Mesenchymal stem cell (in vitro differentiated cells and primary cell): Measurements from ENCODE around the gene EZH2.

Experiments
- DNase-seq: peaks from one replicate; pipeline ENCODE4 v3.0.0-alpha.2; 2013
- H2AFZ ChIP-seq: one replicate; pipeline ENCODE4 v1.6.1; 2013; ENCODE audit warnings: low read depth, mild to moderate bottlenecking, control low read depth, inconsistent platforms, low read length, moderate library complexity
- H2AK5ac ChIP-seq: 2 replicates; pipeline ENCODE4 v1.6.1; 2013; ENCODE audit warnings: low read length, moderate library complexity, mild to moderate bottlenecking, inconsistent platforms; ENCODE audit not compliant: severe bottlenecking
- H2BK120ac ChIP-seq: one replicate; pipeline ENCODE4 v1.6.1; 2013; ENCODE audit warnings: low read depth, mild to moderate bottlenecking, inconsistent platforms, low read length, moderate library complexity
- H2BK12ac ChIP-seq, 2 experiments: one replicate each; pipeline ENCODE4 v1.6.1; 2013; ENCODE audit warnings: inconsistent platforms in 2 of 2, low read length in 2 of 2, mild to moderate bottlenecking in 2 of 2, moderate library complexity in 2 of 2, control low read depth in 1 of 2
- H2BK15ac ChIP-seq: one replicate; pipeline ENCODE4 v1.6.1; 2013; ENCODE audit warnings: mild to moderate bottlenecking, low read depth, inconsistent platforms; ENCODE audit not compliant: poor library complexity, severe bottlenecking
- H2BK5ac ChIP-seq: 2 replicates; pipeline ENCODE4 v1.6.1; 2013; ENCODE audit warnings: low read depth, mild to moderate bottlenecking, low read length, control low read depth, inconsistent platforms; ENCODE audit not compliant: poor library complexity, severe bottlenecking
- H3K14ac ChIP-seq, 2 experiments: one replicate each; pipeline ENCODE4 v1.6.1; 2013; ENCODE audit warnings: inconsistent platforms in 2 of 2, low read length in 2 of 2, control low read depth in 1 of 2, mild to moderate bottlenecking in 1 of 2, moderate library complexity in 1 of 2
- H3K18ac ChIP-seq, 2 experiments: one replicate each; pipeline ENCODE4 v1.6.1; 2013; ENCODE audit warnings: inconsistent platforms in 2 of 2, low read length in 2 of 2, control low read depth in 1 of 2, low read depth in 1 of 2, mild to moderate bottlenecking in 1 of 2
- H3K23ac ChIP-seq, 2 experiments: one replicate each; pipeline ENCODE4 v1.6.1; 2013; ENCODE audit warnings: inconsistent platforms in 2 of 2, low read length in 2 of 2, mild to moderate bottlenecking in 2 of 2, moderate library complexity in 2 of 2, control low read depth in 1 of 2
- H3K27ac ChIP-seq: 2 replicates; pipeline ENCODE4 v1.5.1; 2013; ENCODE audit warnings: mild to moderate bottlenecking, moderate library complexity, low read length, control low read depth, inconsistent platforms; ENCODE audit not compliant: poor library complexity, severe bottlenecking
- H3K27me3 ChIP-seq, 2 experiments: 2 replicates each; pipeline versions ENCODE4 v1.6.1 to v1.7.0; 2013; ENCODE audit warnings: low read length in 2 of 2, mild to moderate bottlenecking in 2 of 2, moderate library complexity in 2 of 2, control low read depth in 1 of 2, inconsistent platforms in 1 of 2; ENCODE audit not compliant: control insufficient read depth in 1 of 2, insufficient read depth in 1 of 2
- H3K36me3 ChIP-seq, 2 experiments: 2 replicates each; pipeline versions ENCODE4 v1.6.1 to v1.7.0; 2013; ENCODE audit warnings: low read length in 2 of 2, control low read depth in 1 of 2, inconsistent platforms in 1 of 2, low read depth in 1 of 2, mild to moderate bottlenecking in 1 of 2; ENCODE audit not compliant: insufficient read depth in 2 of 2, control insufficient read depth in 1 of 2
- H3K4ac ChIP-seq, 2 experiments: one replicate each; pipeline ENCODE4 v1.6.1; 2013; ENCODE audit warnings: inconsistent platforms in 2 of 2, low read length in 2 of 2, mild to moderate bottlenecking in 2 of 2, moderate library complexity in 2 of 2, control low read depth in 1 of 2, low read depth in 1 of 2
- H3K4me1 ChIP-seq: 2 replicates; pipeline ENCODE4 v1.6.1; 2013; ENCODE audit warnings: low read depth, low read length, control low read depth; ENCODE audit not compliant: control insufficient read depth, insufficient read depth
- H3K4me2 ChIP-seq: 2 replicates; pipeline ENCODE4 v1.6.1; 2013; ENCODE audit warnings: low read length, mild to moderate bottlenecking, inconsistent platforms; ENCODE audit not compliant: poor library complexity, severe bottlenecking
- H3K4me3 ChIP-seq, 2 experiments: 2 replicates each; pipeline versions ENCODE4 v1.5.1 to v1.7.0; 2013; ENCODE audit warnings: low read length in 2 of 2, mild to moderate bottlenecking in 2 of 2, control low read depth in 1 of 2, low read depth in 1 of 2; ENCODE audit not compliant: insufficient read depth in 1 of 2
- H3K79me1 ChIP-seq: replicated peaks from 2 replicates; pipeline ENCODE4 v1.6.1; 2013; ENCODE audit warnings: mild to moderate bottlenecking, control low read depth, low read length, inconsistent platforms; ENCODE audit not compliant: poor library complexity, severe bottlenecking
- H3K9ac ChIP-seq: 2 replicates; pipeline ENCODE4 v1.7.0; 2013; ENCODE audit warnings: mild to moderate bottlenecking, low read length, moderate library complexity
- H3K9me3 ChIP-seq: 2 replicates; pipeline ENCODE4 v1.7.0; 2013; ENCODE audit warnings: mild to moderate bottlenecking, low read length; ENCODE audit not compliant: control insufficient read depth
- H4K8ac ChIP-seq: one replicate; pipeline ENCODE4 v1.6.1; 2013; ENCODE audit warnings: inconsistent platforms, mild to moderate bottlenecking, low read length, moderate library complexity
- H4K91ac ChIP-seq: one replicate; pipeline ENCODE4 v1.6.1; 2013; ENCODE audit warnings: mild to moderate bottlenecking, low read length, inconsistent platforms
- WGBS: methylation state at CpG from one replicate; pipeline ENCODE4 v1.1.7; 2013; ENCODE audit warnings: mixed read lengths; 5-methylcytosine and 5-hydroxymethylcytosine counted together

Gene EZH2

GRCh38 chr7:148849393-148850098 lies 34.5 kb downstream of the EZH2 start:
- H3K14ac ChIP-seq: no peak overlapping the region
- no peak overlapping the region for H3K4ac ChIP-seq
- H3K79me1 ChIP-seq: peaks cover 17% of the 10 kb centered on the region
- H3K9ac ChIP-seq: peak overlapping the region; percentile 58
- no peak overlapping the region for H3K4me3 ChIP-seq
- no peaks in the 10 kb centered on the region for H3K4me1 ChIP-seq
- no peak overlapping the region for H2BK120ac ChIP-seq
- H3K4me2 ChIP-seq: no peak overlapping the region
- H4K8ac ChIP-seq: no peak overlapping the region
- H3K27ac ChIP-seq: no peak overlapping the region
- no peak overlapping the region for H2BK5ac ChIP-seq
- no peaks in the 10 kb centered on the region for H3K27me3 ChIP-seq
- no peak overlapping the region for H4K91ac ChIP-seq
- H2BK12ac ChIP-seq: no peak overlapping the region
- no peak for DNase-seq
- H3K9me3 ChIP-seq: no peaks in the 10 kb centered on the region
- H3K36me3 ChIP-seq: no peaks in the 10 kb centered on the region
- no peak overlapping the region for H3K18ac ChIP-seq
- H3K23ac ChIP-seq: no peak overlapping the region
- 88% methylated on average over 7 of the region's 7 CpGs for WGBS
- H2AK5ac ChIP-seq: no peak overlapping the region
- H2AFZ ChIP-seq: no peak overlapping the region
- no peak overlapping the region for H2BK15ac ChIP-seq

GRCh38 chr7:148847815-148848734 lies 36.0 kb downstream of the EZH2 start:
- H3K9me3 ChIP-seq: no peaks in the 10 kb centered on the region
- H3K9ac ChIP-seq: no peak overlapping the region
- H2BK15ac ChIP-seq: no peak overlapping the region
- peak overlapping the region in 1 of 2 experiments; percentile 46 for H3K23ac ChIP-seq
- H2AK5ac ChIP-seq: no peak overlapping the region
- no peak overlapping the region for H3K27ac ChIP-seq
- no peak overlapping the region for H3K4ac ChIP-seq
- no peaks in the 10 kb centered on the region for H3K27me3 ChIP-seq
- no peak overlapping the region for H3K4me2 ChIP-seq
- no peak overlapping the region for H4K91ac ChIP-seq
- peak; percentile 28 for DNase-seq
- no peak overlapping the region for H2AFZ ChIP-seq
- no peak overlapping the region for H3K14ac ChIP-seq
- H3K18ac ChIP-seq: peak overlapping the region in 1 of 2 experiments; percentile 11
- no peaks in the 10 kb centered on the region for H3K36me3 ChIP-seq
- no peak overlapping the region for H2BK12ac ChIP-seq
- no peaks in the 10 kb centered on the region for H3K4me1 ChIP-seq
- no peak overlapping the region for H2BK5ac ChIP-seq
- H4K8ac ChIP-seq: no peak overlapping the region
- peaks cover 13% of the 10 kb centered on the region for H3K79me1 ChIP-seq
- no peak overlapping the region for H2BK120ac ChIP-seq
- H3K4me3 ChIP-seq: no peak overlapping the region
- 74% methylated on average over 7 of the region's 9 CpGs for WGBS

GRCh38 chr7:148838905-148839304 lies 45.2 kb downstream of the EZH2 start:
- Histone ChIP-seq H3K23ac (no peak overlapping the region), H3K4me1 (no peaks in the 10 kb centered on the region)

GRCh38 chr7:148835854-148836253 lies 48.2 kb downstream of the EZH2 start:
- Histone ChIP-seq H4K91ac (no peak overlapping the region), H3K79me1 (peaks cover 20% of the 10 kb centered on the region), H3K4ac (no peak overlapping the region), H3K23ac (no peak overlapping the region), H3K4me1 (no peaks in the 10 kb centered on the region), H2BK120ac (no peak overlapping the region), H3K36me3 (no peaks in the 10 kb centered on the region), H2BK15ac (no peak overlapping the region), H3K18ac (no peak overlapping the region), H3K9ac (no peak overlapping the region), H2AK5ac (no peak overlapping the region), H3K27ac (no peak overlapping the region), H3K27me3 (no peaks in the 10 kb centered on the region), H2BK12ac (no peak overlapping the region), H2BK5ac (no peak overlapping the region), H3K4me3 (no peak overlapping the region), H3K14ac (no peak overlapping the region), H4K8ac (no peak overlapping the region), H3K9me3 (no peaks in the 10 kb centered on the region), H2AFZ (no peak overlapping the region), H3K4me2 (no peak overlapping the region)
- no peak for DNase-seq
- WGBS: 93% methylated on average over 4 of the region's 4 CpGs

More at GRCh38 chr7:148838905-148839304, 45.2 kb downstream of the EZH2 start:
- DNase-seq: no peak
- Histone ChIP-seq H3K4ac (no peak overlapping the region), H3K14ac (no peak overlapping the region), H3K4me2 (no peak overlapping the region), H3K9ac (no peak overlapping the region), H3K36me3 (no peaks in the 10 kb centered on the region), H4K8ac (no peak overlapping the region), H3K18ac (no peak overlapping the region), H3K79me1 (peaks cover 21% of the 10 kb centered on the region), H3K27me3 (no peaks in the 10 kb centered on the region), H2BK5ac (no peak overlapping the region), H2BK15ac (no peak overlapping the region), H2AK5ac (no peak overlapping the region), H3K9me3 (no peaks in the 10 kb centered on the region), H4K91ac (no peak overlapping the region), H2BK12ac (no peak overlapping the region), H2BK120ac (no peak overlapping the region), H3K27ac (no peak overlapping the region), H3K4me3 (no peak overlapping the region), H2AFZ (no peak overlapping the region)
- 97% methylated on average over 2 of the region's 2 CpGs for WGBS
